Amniotic stem cell (primary cell): Measurements from ENCODE around the gene CORO2A.
"Not testable (repeated sequence)": the region's sequence is repeated elsewhere in the genome, so short reads cannot be mapped to it uniquely, and the experiment has no call there.

Experiments
- DNase-seq: peaks from one replicate; lab custom pipeline; 2025; lab: John Stamatoyannopoulos, UW

CORO2A gene

DNA sequence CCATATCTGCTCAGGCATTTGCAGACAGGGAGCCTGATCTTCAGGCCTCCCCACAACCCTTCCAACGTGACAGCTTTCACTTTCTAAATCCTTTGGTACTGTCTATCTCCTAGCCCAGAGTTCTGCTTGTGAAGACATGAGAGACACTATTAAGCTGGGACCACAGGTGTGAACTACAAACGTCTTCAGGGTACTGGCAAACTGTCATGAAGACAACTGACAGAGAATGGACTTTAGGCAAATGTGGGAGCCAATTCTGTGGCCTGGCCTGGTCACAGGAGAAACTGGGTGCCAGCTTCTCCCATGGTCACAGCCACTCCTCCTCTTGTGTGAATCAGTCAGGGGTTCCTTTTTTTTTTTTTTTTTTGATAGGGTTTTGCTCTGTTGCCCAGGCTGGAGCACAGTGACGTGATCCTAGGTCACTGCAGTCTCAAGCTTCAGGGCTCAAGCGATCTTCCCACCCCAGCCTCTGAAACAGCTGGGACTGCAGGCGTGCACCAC lies 83.9 kb downstream of the CORO2A start:
- DNase-seq = no peak

DNA sequence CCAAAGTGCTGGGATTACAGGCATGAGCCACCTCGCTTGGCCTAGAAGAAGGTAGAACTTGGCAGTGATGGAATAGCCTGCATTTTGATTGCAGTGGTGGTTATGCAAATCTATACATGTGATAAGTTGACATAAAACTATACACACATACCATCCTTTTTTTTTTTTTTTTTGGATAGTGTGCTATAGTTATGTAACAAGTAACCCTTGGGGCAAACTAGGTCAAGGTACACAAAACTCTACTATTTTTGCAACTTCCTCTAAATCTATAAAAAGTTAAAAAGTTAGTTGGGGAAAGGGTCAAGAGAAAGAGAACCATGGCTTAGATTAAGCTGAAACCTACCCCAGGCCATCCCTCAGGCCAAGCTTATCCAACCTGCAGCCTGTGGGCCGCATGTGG lies 84.5 kb downstream of the CORO2A start:
- DNase-seq = no peak

GRCh38 chr9:98105006-98105405 lies 87.4 kb downstream of the CORO2A start:
- no peak for DNase-seq

DNA sequence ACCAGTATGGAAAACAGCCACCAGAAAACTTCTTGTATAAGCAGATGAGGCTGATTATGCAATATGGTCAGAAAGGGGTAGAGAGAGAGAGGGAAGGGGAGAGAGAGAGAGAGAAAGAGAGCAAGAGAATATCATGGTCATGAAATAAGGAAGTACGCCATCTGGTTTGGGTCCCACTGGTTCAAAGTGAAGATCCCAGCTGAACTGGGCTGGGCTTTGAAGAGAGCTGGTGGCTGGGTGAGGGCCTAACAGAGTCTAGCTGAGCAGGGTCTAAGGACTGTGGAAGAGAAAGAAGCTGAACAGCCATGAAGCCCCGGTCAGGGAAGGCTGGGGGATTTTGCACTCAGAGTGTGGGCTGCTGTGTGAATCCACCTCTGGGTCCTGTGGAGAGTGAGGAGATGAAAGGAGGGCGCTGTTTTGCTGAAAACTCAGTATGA lies 88.0 kb downstream of the CORO2A start:
- DNase-seq = no peak

DNA sequence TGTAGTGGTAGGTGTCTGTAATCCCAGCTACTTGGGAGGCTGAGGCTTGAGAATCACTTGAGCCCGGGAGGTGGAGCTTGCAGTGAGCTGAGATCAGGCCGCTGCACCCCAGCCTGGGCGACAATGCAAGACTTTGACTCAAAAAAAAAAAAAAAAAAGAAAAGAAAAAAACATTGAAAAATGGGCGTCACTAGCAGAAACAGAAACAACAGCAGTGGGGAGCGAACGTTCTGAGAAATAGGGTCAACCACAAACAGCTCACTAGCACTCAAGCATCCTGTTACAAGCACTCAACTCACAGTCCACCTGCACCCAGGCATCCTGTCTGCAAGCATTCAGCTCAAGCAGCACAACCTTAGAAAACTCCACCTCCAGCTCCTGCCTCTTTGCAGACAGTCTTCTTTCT lies 90.6 kb downstream of the CORO2A start:
- no peak for DNase-seq

- no peak for DNase-seq
Measured at GRCh38 chr9:98101416-98101815, 91.0 kb downstream of the CORO2A start.

- no peak for DNase-seq
Measured at GRCh38 chr9:98100456-98100855, 92.0 kb downstream of the CORO2A start.

- no peak for DNase-seq
Measured at GRCh38 chr9:98099898-98100297, 92.5 kb downstream of the CORO2A start.

- no peak for DNase-seq
Measured at GRCh38 chr9:98099346-98099745, 93.1 kb downstream of the CORO2A start.

GRCh38 chr9:98097836-98098235 lies 94.6 kb downstream of the CORO2A start:
- DNase-seq = no peak

DNA sequence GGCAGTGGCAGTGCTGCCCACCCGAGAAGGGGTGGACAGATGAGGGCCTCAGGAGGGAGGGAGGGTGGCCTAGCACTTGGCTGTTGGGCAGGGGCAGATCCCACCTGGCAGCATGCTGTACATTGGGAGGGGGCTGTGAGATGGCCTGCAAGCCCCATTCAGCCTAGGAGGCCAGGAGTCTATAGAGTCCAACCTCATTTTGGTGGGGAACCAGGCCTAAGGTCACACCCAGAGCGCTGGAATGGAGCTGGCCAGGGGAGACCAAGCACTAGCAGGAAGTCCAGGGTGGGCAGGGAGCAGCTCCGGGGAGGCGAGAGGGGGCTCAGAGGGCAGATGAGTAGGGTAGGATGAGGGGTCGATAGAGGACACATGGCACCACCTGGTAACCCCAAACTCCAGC lies 96.3 kb downstream of the CORO2A start:
- DNase-seq = no peak

DNA sequence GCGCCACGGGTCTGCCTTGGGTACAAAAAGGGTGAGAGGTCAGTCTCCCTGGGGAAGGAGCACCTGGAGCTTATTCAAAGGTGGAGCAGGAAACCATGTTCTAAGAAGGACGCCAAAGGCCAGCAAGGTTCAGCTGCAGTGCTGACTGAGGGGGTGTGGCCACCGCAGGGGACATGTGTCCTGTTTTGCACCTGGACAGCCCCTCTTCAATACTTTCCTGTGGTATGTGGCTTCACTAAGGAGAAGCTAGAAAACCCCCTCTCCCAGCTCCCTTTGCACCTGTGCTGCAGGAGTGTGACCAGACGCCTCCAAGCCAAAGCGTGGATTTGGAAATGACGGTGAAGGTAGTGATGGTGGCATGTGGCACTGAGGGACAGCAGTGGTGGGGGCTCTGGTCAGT lies 97.0 kb downstream of the CORO2A start:
- DNase-seq = no peak

DNA sequence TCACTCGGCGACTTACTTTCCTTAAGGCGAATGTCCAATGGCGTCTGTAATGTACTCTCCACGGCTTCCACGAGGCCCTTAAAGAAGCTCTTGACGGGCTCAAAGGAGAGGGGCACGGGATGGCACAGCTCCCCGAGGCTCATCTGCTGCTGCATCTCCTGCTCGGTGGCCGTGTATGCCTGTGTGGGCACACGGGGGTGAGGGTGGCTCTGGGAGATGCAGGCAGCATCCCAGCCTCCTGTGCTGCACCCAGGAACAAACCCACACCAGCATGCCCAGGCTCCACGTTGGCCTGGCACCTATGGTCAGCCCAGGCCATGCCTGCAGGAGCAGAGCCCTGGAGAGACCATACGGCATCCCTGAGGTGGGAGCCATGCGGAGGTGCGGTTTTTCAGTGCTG lies 97.6 kb downstream of the CORO2A start:
- DNase-seq = no peak

GRCh38 chr9:98094316-98094715 lies 98.1 kb downstream of the CORO2A start:
- no peak for DNase-seq

DNA sequence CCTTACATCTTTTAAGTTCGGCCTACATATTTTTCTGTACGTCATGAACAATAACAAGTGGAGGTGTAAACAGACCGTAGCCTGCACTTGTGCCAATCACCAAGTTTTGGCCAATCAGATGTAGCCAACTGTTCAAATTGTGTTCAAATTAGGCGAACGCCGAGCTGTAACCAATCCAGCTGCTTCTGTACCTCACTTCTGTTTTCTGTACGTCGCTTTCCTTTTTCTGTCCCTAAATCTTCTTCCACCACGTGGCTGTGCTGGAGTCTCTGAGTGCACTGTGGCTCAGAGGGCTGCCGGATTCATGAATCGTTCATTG lies 99.9 kb downstream of the CORO2A start:
- no peak for DNase-seq

GRCh38 chr9:98091735-98092612 lies 100.5 kb downstream of the CORO2A start:
- no peak for DNase-seq

DNA sequence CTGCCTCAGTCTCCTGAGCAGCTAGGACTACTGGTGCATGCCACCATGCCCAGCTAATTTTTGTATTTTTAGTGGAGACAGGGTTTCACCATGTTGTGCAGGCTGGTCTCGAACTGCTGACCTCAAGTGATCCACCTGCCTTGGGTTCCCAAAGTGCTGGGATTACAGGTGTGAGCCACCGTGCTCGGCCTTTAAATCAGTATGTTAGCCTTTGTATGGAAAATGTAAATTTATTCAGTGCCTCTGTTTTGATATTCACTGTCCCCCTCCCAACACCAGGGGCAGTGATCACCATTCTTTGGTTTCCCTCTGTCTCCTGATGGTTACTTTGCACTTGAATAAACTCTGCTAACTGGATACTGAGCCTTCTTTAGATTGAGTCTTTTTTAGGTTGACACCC lies 101.8 kb downstream of the CORO2A start:
- DNase-seq = not testable (repeated sequence)

- no peak for DNase-seq
Measured at GRCh38 chr9:98087420-98088354, 104.8 kb downstream of the CORO2A start.

DNA sequence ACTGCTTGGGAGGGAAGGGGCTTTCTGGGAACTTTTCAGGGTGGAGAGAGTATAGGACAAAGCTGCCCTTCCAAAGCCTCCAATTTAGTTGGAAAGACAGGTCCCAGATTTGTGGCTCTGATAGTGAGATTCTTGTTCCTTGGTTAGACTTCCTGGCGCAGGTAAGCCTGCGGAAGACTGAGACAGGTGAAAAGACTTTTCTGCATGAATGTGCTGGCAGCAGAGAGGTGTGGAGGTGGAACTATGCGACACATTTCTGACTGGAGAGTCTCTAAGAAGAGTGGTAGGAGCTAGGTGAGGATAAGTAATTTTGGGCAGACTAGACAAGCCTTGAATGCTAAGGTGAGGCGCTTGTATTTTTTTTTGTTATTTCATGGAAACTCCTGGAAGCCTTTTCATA lies 106.0 kb downstream of the CORO2A start:
- DNase-seq = no peak

DNA sequence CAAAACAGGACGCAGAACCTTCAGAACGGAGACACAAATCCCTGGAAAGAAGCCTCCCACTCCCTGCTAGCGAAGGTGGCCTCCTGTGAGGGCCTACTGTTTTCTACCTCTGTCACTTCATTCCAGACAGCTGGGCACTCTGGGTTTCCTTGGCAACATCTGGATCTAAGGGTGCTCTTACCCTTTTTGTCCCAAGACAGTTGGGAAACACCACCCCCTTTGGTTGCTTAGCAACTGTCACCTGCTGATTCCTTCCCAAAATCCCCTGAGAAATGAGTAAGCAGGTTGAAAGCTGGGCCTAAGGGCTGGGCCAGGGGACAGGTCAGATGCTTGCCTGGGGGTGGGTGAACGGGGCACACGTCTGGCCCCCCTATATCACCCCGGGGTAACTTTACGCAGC lies 106.5 kb downstream of the CORO2A start:
- DNase-seq = no peak

DNA sequence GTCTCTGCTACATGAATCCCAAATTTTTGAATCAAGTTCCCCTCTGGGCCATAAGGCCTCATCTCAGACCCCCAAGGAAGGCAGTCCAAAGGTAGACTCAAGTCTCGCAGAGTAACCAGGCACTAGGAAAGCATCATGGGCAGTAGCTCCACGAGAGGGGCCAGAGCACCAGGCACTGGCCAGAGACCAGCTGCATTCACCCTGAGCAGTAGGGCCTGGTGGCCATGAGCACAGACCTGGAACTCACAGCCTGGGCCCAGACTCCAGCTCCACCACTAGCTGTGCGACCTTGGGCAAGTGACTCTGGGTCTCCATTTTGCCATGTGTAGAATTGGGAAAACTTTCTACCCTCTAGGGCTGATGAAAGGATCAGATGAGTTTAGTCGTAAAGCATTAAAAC lies 107.4 kb downstream of the CORO2A start:
- no peak for DNase-seq

DNA sequence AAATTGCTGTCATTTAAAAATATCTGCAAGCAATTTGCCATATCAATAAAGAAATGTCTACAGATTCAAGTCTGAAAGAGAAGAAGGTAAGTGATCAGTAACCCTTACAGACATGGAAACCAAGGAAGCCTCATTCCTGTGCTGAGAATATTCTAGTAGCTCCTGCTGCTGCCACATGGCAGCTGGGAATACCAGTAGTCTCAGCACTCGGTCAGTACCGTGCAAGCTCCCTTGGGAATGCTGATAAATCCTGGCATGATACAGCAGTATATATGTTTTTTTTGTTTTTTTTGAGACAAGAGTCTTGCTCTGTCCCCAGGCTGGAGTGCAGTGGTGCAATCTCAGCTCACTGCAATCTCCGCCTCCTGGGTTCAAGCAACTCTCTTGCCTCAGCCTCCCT lies 108.0 kb downstream of the CORO2A start:
- no peak for DNase-seq
